Stimulated activated CD4-positive, alpha-beta T cell treated with anti-CD3 and anti-CD28 coated beads, Interleukin-4, amount 100 ng/mL, for 1 hour (primary cell): ENCODE data around the gene PTGR1.
"Not testable (repeated sequence)": the region's sequence is repeated elsewhere in the genome, so short reads cannot be mapped to it uniquely, and the experiment has no call there.

Source experiments
- DNase-seq: peaks from one replicate; pipeline ENCODE4 v3.0.0-alpha.2; 2020

PTGR1 gene

DNA sequence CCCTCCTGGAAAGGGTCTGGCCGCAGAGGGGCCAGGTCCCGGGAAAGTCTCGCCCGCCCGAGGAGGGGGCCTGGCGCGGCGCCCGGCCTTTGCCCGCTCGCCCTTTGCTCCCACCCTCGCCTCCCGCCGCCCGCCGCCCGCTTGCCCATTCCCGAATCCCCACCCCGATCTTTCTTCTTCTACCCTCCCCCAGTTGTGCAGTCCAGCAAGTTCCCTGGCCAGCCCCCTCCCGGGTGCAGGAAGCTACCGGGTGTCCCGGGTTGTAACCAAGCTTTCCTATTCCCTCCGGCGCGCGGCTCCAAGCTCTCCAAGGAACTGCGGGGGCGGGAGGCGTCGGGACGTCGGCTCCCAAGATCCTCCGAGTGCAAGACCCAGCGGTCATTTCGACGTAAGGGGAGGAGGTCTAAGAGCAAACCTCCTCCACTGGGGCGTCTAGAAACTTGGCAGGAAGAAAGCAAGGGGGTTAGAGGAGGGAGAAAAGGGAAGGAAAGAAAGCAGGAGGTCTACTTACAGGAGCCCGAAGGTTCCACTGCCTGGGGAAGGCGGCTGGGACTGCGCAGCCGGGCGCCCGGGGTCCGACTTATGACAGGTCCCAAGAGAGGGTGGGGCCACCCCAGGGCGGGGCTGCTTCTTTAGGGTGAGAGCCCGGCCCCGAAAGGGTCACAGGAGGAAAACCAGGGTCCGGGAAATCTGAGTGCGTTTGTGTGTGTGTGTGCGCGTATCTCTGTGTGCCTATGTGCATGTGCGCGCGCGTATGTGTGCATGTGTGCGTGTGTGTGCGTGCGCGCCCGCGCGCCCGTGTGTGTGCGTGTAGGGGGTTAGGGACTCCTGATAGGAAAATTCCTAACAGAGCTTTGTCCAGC lies at the start of gene PTGR1:
TSS of gene PTGR1 (minus strand) at position 556 of the 863 bp plus-strand sequence. CDS start 2,225 bp downstream, outside the sequence.
- DNase-seq = peak; percentile 16

DNA sequence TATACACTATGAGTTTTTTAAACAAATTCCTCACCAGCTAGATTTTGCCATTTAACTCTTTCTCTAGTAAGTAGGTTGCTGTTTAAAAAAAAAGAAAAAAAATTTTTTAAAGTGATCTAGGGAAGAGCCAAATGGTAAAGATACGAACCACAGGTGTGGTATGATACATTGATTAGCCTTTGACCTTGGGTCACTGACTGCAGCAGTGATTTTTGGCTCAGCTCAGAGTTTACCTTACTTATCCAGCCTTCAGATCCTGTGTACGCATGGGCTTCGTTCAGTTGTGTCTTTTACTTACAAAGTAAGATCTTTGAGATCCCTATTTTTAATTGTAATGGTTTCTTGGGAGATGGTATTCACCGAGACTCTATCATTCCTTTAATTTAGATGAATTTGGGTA lies 49.6 kb upstream of the PTGR1 start:
- no peak for DNase-seq

- DNase-seq = no peak
Measured at GRCh38 chr9:111648066-111648465, 48.6 kb upstream of the PTGR1 start.

GRCh38 chr9:111646417-111646816 lies 47.0 kb upstream of the PTGR1 start:
- DNase-seq = no peak

DNA sequence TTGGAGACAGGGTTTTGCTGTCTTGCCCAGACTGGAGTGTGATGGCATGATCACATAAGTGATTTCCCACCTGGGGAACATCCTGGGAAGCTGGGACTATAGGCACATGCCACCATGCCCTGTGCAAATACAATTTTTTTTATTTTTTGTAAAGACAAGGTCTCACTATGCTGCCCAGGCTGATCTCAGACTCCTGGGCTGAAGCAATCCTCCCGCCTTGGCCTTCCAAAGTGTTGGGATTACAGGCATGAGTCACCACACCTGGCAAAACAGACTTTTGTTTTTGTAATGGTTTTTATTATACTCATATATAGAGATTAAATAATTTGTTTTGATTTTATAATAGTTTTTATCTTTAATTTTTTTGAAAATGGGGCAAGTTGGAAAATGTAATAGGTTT lies 46.4 kb upstream of the PTGR1 start:
- DNase-seq = no peak

GRCh38 chr9:111644195-111644772 lies 44.8 kb upstream of the PTGR1 start:
- DNase-seq = no peak

DNA sequence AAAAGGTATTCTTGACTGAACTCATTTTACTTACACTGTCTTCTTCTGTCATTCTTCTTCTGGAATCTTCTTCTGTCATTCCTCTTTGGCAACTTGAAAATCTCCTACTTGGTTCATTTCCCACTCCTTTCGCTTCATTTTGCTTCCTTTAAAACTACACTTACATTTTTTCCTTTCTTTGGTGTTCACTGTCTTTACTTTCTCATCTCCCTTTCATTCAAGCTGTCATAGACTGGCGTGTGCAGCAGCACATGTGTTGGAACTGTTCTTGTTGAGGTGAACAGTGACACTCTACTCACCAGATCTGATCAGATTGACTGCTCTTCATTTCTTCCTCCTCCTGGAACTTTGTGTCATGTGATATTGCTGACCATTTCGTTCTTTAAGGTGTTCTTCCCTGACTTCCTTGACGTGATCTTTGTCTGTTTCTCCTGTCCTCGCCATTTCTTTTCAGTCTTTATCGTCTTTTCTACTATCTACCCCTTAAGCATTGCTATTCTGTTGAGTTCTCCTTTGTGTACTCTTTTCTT lies 38.0 kb upstream of the PTGR1 start:
- DNase-seq = no peak

- no peak for DNase-seq
Measured at GRCh38 chr9:111634860-111635259, 35.4 kb upstream of the PTGR1 start.

GRCh38 chr9:111633389-111633736 lies 33.9 kb upstream of the PTGR1 start:
- DNase-seq = no peak

DNA sequence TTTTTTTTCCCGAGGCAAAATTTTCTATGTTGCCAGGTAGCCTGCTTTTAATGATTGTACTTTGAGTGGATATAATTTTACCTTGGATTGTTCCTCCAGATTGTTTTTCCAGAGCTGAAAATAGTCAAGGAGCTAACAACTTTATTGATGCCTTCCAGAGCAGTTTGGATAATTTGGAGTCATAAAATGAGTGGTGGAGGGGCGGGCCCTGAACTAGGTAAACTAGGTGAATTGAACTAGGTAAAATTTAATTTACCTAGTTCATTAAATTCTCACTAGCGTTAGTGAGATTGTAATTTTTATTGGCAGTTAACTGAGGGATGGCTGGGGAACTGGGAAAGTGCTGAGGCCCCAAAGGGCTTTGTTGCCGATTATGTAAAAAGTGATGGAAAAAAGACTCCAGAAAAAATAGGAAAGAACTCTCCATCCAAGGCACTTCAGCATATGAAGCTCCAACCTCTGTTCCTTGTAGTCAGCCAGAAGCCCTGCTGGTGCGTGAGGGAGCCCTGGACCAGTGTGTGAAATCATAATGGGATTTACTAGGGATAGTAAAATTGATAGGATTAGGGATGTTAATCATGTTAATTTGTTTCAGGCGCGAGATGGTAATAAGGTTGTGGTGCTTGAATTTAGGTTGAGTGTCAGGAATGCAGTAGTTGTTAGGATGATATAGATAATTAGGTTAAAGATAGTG lies 33.4 kb upstream of the PTGR1 start:
- no peak for DNase-seq

DNA sequence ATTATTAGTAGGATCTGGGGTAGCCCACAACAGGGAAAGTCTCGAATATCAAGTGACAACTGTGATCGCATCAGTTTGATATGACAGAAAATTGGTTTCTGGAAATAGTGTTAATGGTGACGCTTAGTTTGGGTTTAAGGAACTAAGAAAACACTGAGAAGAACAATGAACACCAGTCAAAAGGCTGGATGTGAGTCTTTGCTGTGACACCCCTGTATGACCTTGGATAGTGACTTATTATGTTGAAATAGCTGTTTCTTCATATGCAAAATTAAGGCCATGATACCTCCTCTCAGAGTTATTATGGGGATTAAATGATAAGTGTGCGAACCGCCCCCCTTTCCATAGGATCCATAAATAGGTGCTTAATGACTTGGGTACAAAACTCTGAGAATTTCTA lies 32.6 kb upstream of the PTGR1 start:
- DNase-seq = no peak

- peak; percentile 94 for DNase-seq
Measured at GRCh38 chr9:111631214-111631971, 31.9 kb upstream of the PTGR1 start, which contains the start of gene DNAJC25. Gene DNAJC25 (plus strand): TSS chr9:111631334. CDS start chr9:111631408, 74 bp downstream.

- no peak for DNase-seq
Measured at GRCh38 chr9:111630964-111631213, 31.4 kb upstream of the PTGR1 start.

DNA sequence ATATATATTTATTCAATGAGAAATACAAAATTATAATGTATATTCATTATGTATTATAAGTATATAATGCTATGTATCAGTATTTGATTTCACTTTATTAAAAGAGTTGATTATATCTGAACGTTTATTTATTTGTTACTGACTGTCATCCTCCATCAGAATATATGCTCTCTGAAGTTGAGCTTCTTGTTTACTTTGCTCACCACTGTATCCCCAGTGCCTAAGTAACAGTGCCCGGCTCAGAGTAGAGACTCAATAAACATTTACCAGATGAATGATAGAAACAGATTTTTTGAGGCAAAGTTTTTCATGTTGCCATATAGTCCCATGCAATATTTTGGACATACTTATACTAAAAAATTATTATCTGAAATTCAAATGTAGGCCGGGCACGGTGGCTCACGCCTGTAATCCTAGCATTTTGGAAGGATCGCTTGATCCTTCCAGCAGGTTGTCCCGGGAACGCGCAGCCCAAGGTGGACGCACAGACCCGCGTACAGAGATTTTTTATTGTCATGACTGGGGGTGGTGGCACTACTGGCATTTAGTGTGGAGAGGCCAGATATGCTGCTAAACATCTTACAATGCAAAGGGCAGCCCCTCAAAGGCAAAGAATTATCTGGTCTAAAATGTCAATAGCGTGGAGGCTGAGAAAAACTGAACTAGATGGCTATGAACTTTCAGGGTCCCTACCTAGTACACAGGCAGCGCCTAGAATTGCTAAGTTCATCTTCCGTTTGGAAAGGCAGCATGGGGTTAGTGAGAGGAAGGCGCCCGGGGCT lies 30.9 kb upstream of the PTGR1 start:
- no peak for DNase-seq

DNA sequence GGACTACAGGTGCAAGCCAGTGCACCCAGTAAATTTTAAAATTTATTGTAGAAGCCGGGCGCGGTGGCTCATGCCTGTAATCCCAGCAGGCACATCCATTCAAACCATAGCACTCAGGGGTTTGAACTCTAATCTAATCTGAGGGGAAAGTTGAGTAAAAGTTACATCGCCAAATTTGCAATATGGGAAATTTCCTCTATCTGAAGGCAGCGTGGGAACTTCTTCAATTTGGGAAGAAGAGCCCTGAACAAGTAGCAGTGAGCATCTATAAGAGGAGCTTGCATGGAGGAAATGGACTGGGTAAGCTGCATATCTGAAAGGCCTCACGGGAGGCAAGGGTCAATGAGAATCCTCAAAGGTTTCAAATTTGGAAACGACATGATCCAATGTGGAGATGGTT lies 29.0 kb upstream of the PTGR1 start:
- no peak for DNase-seq

- no peak for DNase-seq
Measured at GRCh38 chr9:111627260-111627963, 28.0 kb upstream of the PTGR1 start.

DNA sequence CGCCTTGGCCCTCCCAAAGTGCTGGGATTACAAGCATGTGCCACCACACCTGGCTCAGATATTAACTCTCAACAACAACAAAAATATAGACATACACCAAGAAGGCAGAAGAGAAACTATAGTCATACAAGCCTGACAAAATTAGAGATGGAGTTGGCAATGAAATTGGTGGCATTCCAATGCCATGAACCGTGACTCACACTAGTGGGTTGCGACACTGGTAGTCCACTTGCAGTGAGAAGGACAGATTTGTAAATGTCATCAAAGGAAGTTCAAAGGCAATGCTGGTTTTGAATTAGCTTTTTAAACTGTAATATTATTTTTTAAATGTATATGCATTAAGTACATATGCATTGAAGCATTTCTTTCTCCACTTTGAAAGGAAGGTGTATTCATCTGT lies 23.2 kb upstream of the PTGR1 start:
- no peak for DNase-seq

- peak; percentile 31 for DNase-seq
Measured at GRCh38 chr9:111621895-111622480, 22.5 kb upstream of the PTGR1 start.

DNA sequence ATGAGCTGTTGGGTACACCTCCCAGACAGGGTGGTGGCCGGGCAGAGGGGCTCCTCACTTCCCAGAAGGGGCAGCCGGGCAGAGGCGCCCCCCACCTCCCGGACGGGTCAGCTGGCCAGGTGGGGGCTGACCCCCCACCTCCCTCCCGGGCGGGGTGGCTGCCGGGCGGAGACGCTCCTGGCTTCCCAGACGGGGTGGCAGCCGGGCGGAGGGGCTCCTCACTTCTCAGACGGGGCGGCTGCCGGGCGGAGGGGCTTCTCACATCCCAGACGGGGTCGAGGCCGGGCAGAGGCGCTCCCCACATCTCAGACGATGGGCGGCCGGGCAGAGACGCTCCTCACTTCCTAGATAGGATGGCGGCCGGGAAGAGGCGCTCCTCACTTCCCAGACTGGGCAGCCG lies 17.9 kb upstream of the PTGR1 start:
- not testable (repeated sequence) for DNase-seq

DNA sequence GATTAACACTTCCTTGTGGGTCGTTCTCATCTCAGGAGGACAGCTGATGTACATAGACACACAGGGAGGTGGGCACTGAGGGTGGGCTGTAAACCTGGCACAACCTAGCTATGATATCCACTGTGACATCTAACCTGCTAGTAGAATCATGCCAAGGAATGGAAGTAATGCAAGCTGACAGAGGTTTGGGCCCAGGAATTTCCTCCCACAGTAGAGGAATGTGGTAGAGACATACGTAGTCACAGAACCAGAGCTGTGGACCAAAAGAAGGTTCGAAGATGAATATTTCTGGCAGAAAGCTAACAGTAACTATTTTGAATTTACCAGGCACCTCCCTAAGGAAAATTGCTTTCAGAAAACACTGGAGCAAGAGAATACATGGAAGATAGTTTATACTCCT lies 16.5 kb upstream of the PTGR1 start:
- no peak for DNase-seq

- no peak for DNase-seq
Measured at GRCh38 chr9:111613436-111614040, 14.1 kb upstream of the PTGR1 start.
